ENCODE data around the gene PID1. TPM values are rescaled to one million over a fixed set of nuclear protein-coding genes. Genes with fewer than 3 reads are reported as not detected.

Gene PID1
- total RNA-seq, 1 experiment from 2014 or later, result 0.95 TPM

DNA sequence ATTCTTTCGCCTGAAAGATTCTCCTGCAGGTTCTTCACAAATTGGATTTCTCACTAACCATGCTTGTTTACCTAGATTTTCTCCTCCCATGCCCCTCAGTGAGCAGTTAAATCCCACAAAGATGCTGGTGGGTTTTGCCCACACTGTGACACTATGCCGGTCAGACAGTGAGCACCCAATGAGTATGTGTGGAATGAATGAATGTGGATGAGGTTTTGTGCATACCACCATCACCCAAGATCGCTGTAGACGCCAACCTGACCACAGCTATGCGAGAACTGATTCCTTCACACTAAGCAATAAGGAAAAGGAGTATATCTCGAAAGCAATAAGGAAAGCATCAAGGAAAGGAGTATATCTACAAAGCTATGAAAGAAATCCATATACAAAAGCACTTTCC is 116.7 kb downstream of the PID1 start:
- no peak for DNase-seq (ENCODE audit: low read depth, low spot score)

DNA sequence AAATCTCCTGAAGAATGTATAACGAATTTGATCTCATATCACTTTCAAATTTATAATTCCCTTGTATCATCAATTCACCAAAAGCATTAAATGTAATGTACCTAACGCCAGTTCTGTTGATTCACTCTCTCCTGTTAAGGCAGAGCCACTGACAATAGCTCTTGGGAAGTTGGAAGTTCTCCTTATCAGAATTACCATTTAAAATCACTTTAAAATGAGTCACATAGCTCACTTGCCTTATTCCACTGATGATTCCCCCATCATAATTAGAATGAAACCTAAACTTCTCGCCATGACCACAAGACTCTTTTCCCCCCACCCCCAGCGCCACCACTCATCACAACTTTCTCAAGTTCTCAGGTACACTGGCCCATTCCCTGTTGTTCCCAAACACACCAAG is 117.1 kb downstream of the PID1 start:
- in situ Hi-C loops (cut with HindIII; ENCODE audit: low pct_unique_long_range_greater_than_20kb, low sequenced_read_pairs), result no loop called here
- no peak for DNase-seq (ENCODE audit: low read depth, low spot score)

More for the DNA sequence above, 116.7 kb downstream of the PID1 start:
- in situ Hi-C loops (cut with HindIII; ENCODE audit: low pct_unique_long_range_greater_than_20kb, low sequenced_read_pairs), result no loop called here

DNA sequence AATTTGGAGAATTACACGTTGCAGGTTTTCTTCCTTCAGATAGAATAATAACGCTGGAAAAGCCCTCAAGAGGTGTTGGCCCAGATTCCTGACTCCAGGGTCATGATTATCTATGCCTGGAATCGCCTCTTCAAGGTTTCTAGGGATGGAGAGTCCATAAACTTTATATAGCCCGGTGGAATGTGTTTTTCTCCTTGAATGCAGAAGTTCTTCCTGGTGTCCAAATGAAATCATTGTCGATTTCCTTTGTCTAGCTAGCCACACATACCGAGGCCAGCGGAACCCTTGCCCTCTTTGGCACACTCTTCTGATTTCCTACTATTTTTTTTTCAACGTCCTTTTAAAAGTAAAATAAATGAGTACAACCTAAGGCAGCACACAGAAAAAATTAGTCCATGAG is 117.8 kb downstream of the PID1 start:
- in situ Hi-C loops (cut with HindIII; ENCODE audit: low pct_unique_long_range_greater_than_20kb, low sequenced_read_pairs), result no loop called here
- DNase-seq (ENCODE audit: low read depth, low spot score), result no peak

DNA sequence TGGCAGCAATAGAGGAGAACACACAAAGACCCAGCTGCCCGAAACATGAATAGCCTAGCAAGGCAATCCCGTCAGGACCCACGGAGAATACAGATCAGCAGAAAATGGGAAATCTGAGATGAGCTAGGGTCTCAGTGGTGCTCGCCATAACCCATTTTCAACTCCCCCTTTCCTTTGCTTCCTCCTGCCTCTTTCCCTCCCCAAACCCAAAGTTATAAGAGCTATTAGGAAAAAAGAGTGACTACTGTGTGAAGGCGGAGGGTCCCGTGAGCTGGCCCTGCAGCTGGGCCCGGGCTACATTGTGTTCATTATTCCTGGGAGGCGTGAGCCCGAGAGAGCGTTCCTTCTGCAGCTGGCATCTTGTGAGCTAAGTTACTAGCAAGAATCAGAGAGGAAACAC is 118.4 kb downstream of the PID1 start:
- DNase-seq (ENCODE audit: low read depth, low spot score), result no peak

DNA sequence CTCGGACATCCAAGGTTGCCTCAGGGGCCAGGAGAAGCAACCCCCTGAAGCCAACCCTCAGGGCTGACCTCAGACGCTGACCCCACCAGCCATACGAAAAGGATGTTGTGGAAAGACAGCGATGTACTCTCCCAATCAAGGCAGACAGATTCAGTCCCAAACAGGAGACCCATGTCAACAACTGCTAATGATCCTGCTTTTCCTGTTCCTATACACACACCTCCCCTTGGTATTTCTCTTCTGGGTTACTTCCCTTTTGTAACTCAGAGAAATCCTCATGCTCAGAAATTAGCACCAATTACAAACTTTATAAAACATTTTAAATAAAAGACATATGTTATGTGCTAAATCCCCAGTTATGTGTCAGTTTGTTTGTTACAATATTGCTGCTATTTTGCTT is 120.8 kb downstream of the PID1 start:
- in situ Hi-C loops (cut with HindIII; ENCODE audit: low pct_unique_long_range_greater_than_20kb, low sequenced_read_pairs), result no loop called here
- DNase-seq (ENCODE audit: low read depth, low spot score), result no peak

More for the DNA sequence above, 118.4 kb downstream of the PID1 start:
- in situ Hi-C loops (cut with HindIII; ENCODE audit: low pct_unique_long_range_greater_than_20kb, low sequenced_read_pairs), result no loop called here

DNA sequence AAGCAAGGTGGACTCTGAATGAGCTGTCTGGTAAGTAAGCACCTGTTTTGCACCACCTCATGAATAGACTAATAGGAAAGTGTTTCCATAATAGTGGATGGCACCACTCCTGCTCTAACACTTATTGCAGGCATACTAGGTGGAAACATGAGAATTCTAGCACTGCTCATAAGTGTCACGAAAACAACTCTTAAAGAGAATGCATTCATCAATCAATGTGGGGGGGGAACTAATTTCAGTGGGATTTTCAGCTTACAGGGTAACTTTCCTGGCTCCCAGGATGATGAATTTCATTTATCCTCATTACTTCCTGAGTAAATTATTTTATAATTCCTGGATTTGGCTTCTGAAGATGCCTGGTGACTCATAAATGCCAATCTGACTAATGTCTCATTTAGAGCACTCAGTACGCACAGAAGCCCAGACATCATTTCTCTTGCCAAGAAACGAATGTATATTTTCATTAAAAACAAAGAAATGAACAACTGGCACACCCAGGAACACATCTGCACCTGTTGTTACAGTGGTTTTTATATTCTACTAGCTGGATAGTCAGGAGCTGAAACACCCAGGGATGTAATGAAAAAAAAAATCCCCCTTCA is 129.6 kb downstream of the PID1 start:
- in situ Hi-C loops (cut with HindIII; ENCODE audit: low pct_unique_long_range_greater_than_20kb, low sequenced_read_pairs), result no loop called here
- DNase-seq (ENCODE audit: low read depth, low spot score), result no peak

DNA sequence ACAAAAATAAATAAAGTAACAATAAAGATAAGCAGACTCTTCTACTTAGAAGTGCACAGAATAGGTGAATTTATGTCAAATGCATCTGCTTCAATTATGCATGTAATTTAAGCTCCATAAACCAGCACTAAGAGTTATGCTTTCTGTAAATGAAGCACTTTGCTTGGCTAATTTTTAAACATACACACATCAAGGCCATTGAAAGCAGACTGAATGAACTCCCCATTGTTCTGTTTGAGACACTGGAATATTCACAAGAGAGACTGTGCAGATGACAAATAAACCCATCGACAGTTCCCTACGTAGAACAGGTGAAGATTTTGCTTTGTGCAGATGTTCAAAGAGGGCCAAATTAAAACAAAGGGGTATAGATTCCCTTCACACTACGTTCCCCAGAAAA is 133.4 kb downstream of the PID1 start:
- in situ Hi-C loops (cut with HindIII; ENCODE audit: low pct_unique_long_range_greater_than_20kb, low sequenced_read_pairs), result no loop called here
- no peak for DNase-seq (ENCODE audit: low read depth, low spot score)

DNA sequence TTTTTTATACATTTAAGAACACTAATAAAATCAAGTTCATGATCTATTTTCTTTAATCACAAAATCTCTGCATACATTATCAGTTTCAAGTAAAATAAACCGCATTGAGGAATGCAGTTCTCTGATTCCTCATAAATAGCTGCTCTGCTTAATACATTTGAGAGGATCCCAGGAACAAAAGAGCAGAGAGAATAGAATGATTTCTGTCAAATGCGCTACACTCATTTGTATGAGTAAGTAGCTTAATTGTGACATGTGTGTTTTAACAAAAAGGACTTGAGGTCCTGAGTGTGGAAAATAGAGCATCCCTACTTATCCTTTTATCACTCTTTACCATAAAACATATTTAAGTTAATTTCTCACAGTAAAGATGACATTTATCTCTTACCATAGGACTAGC is 134.0 kb downstream of the PID1 start:
- DNase-seq (ENCODE audit: low read depth, low spot score), result no peak
- in situ Hi-C loops (cut with HindIII; ENCODE audit: low pct_unique_long_range_greater_than_20kb, low sequenced_read_pairs), result no loop called here

DNA sequence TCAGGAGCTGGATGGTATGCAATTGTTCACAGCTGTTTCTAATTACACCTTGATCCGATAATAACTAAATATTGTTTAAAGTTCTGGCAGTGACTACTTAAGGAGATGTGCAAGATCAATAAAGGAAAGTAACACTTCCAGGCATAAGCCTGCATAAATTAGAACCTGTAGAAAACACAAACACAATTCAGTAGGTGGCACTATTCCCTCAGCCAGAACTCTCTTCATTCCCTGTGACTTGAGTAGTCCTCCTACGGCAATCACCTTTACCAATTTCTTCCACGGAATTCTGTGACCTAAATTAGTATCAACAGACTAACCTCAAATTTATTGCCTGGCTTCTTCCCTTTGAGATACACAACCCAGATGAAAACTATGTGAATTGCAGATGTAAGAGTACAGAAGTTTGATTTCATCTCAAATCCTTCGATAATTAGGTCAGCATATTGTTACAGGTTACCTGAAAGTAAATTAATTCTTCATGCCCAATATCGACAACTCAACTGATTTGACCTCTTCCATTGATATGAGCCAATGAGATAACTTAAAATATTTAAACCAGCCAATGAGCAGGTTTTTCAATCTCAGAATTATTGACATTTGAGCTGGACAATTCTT is 137.8 kb downstream of the PID1 start:
- DNase-seq (ENCODE audit: low read depth, low spot score), result peak; percentile 75
- in situ Hi-C loops (cut with HindIII; ENCODE audit: low pct_unique_long_range_greater_than_20kb, low sequenced_read_pairs), result no loop called here

DNA sequence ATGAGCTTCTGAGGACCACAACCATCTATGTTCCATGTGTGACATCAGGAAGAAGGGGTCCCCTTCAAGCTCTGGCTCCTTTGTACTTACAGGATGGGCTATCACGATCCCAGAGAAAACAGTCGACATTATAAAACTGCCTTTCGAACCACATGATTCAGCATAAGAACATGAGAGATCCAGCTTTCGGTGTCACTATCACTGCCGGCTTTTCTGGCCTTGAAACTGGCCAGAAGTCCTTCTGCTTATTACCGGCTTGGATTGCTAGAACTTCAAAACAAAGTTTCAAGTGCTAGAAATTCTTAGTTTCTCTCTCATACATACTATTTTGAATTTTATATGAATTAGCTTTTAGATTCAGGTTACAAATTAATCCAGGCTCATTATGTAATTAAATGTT is 138.9 kb downstream of the PID1 start:
- in situ Hi-C loops (cut with HindIII; ENCODE audit: low pct_unique_long_range_greater_than_20kb, low sequenced_read_pairs), result no loop called here
- DNase-seq (ENCODE audit: low read depth, low spot score), result no peak

DNA sequence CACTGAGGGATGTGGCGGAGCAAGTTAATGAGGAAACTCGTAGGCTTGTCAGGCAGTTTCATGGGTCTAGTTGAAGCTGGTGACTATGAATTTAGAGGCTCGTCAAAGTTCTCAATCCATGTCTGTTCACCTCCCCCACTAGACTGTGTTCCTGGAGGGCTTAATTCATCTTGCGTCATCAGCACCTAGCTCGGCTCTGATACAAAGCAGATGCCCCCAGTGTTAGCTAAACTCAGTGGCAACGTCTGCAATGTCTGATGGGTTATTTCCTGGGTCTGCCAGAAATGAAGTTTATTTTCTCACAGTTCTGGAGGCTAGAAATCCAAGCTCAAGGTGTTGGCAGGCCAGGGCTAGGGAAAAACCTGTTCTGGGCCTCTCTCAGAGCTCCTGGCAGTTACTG is 140.6 kb downstream of the PID1 start:
- in situ Hi-C loops (cut with HindIII; ENCODE audit: low pct_unique_long_range_greater_than_20kb, low sequenced_read_pairs), result no loop called here
- DNase-seq (ENCODE audit: low read depth, low spot score), result no peak

DNA sequence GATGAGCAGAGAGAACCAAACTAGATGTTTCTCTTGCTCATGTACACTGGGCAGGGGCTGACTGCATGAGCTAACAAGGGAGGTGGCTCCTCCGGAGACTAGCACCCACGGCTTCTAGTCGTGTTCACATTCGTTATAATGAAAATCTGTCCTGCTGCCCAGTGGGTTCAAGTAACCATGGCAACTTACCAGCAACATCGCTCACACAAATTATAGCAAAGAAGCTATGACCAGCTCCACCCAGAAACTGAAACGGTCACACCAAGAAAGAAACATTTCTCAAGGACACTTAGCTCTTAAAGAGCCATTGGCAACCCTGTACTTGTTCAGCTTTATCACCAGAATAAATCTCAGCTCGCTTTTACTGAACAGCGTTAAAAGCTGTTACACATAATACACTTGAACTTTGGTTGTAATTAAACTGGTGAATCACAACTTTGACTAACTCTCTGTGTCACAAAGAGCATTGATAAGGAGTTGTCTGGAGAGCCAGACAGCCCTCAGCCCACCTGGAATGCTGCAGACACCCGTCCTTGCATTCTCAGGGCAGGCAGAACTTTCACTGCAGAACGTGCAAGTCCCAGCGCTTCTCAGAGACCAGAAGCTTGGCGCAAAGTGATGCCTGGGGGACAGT is 141.2 kb downstream of the PID1 start:
- in situ Hi-C loops (cut with HindIII; ENCODE audit: low pct_unique_long_range_greater_than_20kb, low sequenced_read_pairs), result no loop called here
- no peak for DNase-seq (ENCODE audit: low read depth, low spot score)

DNA sequence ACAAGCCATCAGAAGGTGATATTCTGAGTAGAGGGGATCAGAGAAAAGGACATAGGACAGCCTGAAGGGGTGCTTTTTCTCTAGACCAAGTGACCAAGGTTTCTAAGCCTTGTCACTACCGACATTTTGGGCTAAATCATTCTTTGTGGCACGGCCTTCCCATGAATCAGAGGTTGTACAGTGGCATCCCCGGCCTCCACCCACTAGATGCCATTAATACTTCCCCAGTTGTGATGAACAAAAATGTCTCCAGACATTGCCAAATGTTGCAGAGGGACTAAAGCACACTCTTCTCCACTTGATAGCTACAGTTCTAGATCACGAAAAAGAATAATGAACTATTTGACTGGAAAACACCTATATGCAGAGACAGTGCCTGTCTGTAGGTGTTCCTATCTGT is 143.6 kb downstream of the PID1 start:
- DNase-seq (ENCODE audit: low read depth, low spot score), result no peak
- in situ Hi-C loops (cut with HindIII; ENCODE audit: low pct_unique_long_range_greater_than_20kb, low sequenced_read_pairs), result no loop called here

DNA sequence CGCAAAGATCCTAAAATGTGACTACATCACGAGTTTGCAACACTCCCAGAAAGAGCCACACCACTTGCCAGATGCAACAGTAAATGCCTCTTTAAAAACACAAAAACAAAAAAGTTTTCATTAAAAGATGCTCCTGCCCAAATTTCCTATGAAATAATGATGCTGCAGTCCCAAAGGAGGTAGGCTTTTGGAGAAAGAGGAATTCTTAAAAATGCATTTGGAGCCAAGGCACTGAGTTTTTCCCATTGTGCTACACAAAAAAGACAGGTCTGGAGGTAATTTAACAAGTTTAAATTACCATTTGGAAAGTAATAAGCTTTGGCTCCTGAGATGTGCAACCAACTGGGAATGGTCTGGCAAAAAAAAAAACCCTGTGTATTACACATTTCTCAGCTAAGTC is 145.0 kb downstream of the PID1 start:
- in situ Hi-C loops (cut with HindIII; ENCODE audit: low pct_unique_long_range_greater_than_20kb, low sequenced_read_pairs), result no loop called here
- no peak for DNase-seq (ENCODE audit: low read depth, low spot score)

DNA sequence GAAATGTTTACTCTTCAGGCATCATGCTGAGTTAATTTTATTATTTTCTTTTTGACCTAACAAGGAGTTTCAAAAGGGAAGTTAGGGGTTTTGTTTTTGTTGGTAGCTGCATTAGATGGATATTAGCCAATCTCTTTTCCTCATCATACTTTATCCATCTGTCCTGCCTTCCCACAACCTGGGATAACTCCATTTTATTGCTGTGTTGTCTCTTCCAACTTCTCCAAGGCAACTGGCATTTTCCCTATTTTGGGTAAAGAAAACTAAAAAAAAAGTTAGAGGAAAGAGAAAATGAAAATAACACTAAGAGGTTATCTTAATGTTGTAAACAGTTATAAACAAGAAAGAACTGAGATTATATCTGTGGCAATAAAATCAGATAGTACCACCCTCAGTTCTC is 147.0 kb downstream of the PID1 start:
- no peak for DNase-seq (ENCODE audit: low read depth, low spot score)
- in situ Hi-C loops (cut with HindIII; ENCODE audit: low pct_unique_long_range_greater_than_20kb, low sequenced_read_pairs), result no loop called here

DNA sequence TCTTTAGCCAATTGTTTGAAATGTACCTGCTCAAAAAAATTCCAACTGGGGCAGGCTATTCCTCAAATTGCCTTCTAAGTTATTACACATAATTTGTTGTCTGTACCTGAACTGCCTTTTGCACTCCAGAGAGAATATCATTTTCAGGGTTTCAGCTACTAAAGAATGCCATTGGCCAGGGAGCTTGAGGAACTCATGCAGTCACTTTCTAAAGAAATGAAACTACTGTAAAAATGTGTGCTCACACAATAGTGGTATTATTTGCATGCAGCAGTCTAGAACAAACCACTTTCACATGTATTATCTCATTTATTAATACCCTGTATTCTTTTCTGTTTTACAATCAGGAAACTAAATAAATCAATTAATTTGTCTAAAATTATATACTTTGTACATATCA is 152.2 kb downstream of the PID1 start:
- DNase-seq (ENCODE audit: low read depth, low spot score), result no peak
- in situ Hi-C loops (cut with HindIII; ENCODE audit: low pct_unique_long_range_greater_than_20kb, low sequenced_read_pairs), result no loop called here

DNA sequence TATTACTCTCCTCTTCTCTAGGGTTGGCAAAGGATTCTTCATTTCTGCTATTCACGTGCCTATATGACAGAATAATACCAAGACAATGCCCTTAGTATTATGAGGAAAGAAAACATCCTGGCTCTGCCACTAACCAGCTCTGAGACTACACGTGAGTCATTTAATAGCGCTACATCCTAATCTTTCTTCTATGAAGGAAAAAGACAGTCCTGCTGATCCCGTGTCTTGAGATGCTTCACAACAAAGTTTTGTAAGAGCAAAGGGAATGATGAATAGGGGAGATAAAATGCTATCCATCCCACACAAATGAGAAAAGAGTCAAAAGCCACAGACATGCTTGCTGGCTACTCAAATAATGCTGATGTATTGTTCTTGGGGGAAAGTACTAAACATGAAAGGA is 152.8 kb downstream of the PID1 start:
- in situ Hi-C loops (cut with HindIII; ENCODE audit: low pct_unique_long_range_greater_than_20kb, low sequenced_read_pairs), result no loop called here
- DNase-seq (ENCODE audit: low read depth, low spot score), result no peak

DNA sequence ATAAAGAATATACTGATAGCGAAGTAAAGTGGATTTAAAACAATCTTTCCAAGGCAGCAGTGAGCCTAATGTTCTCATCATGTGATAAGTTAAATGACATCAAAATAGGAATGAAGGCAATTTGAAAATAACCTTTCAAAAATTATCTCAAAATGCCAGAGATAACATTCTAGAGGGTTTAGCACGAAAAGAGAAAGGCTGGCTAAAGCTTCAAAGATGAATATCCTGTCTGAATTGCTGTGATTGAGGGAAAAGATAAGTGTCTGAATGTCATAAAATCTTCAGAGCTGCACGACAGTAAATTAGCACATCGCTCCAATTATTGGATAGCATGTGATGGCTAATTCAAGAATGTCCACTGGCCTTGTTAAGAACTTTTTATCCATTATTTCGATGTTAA is 159.3 kb downstream of the PID1 start:
- in situ Hi-C loops (cut with HindIII; ENCODE audit: low pct_unique_long_range_greater_than_20kb, low sequenced_read_pairs), result no loop called here
- no peak for DNase-seq (ENCODE audit: low read depth, low spot score)

DNA sequence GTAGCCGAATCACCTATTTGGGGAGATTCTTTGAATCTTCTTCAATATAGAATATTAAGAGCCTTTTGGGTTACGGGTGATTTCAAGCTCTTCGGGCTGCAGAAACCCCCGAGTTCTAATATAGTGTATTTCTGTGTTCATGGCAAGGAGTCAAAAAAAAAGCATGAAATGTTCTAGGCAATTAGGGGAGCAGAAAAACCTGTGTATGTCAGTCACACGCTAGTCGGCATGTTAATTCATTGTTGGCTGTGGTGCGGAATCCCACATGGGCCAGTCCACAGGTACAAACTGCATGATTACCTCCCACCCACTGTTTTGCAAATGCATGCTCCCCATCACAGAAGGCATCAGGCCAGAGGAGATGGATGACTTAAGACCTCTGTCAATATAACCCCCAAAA is 161.9 kb downstream of the PID1 start:
- in situ Hi-C loops (cut with HindIII; ENCODE audit: low pct_unique_long_range_greater_than_20kb, low sequenced_read_pairs), result no loop called here
- no peak for DNase-seq (ENCODE audit: low read depth, low spot score)
